HCT116 (cell line): ENCODE results near the gene KLHDC4. TPM values are rescaled to one million over a fixed set of nuclear protein-coding genes. Genes with fewer than 3 reads are reported as not detected.

ENCODE experiments used
- ATAC-seq: fragments of 200-7000 bp; cut with Tn5 transposase; 2 replicates; pipeline ENCODE4 v1.9.1; 2020; ENCODE audit warnings: mild to moderate bottlenecking, moderate library complexity
- BruUV-seq: library from RNA; stranded (reverse); fragments of 400-500 nt; replicated peaks from 2 replicates; lab custom pipeline; 2021; lab: Mats Ljungman, UMichigan
- CTCF ChIA-PET: fragments of 300-600 bp; sonication (Branson Sonifier 250); formaldehyde crosslinking; loops from one replicate; lab custom pipeline; 2021; ENCODE audit warnings: antibody characterized with exemption; lab: Charles Lee
- POLR2A ChIA-PET: fragments of 300-600, 350-600 bp; sonication (Branson Sonifier 250); formaldehyde crosslinking; loops from one replicate; lab custom pipeline; 2021; ENCODE audit warnings: antibody characterized with exemption; lab: Charles Lee
- RAD21 ChIA-PET, 2 experiments: fragments of 300-600 bp; sonication (Branson Sonifier 250); formaldehyde crosslinking; loops; one replicate each; lab custom pipeline; 2023; ENCODE audit warnings: low total read pairs in 2 of 2; ENCODE audit not compliant: uncharacterized antibody in 2 of 2, unreplicated experiment in 2 of 2, low non-redundant PET in 1 of 2; lab: Charles Lee
- DNase-seq: peaks from one replicate; pipeline ENCODE4 v3.0.0-alpha.2; 2010; ENCODE audit warnings: low read depth, low spot score
- H2AFZ ChIP-seq: fragments of 200-600 bp; shearing (Covaris generic), sonication (generic); 2 replicates; pipeline ENCODE4 v1.6.1; 2017; ENCODE audit warnings: low read depth, mixed run types, mixed read lengths, antibody characterized with exemption, low read length; ENCODE audit not compliant: poor library complexity, severe bottlenecking
- H3K27ac ChIP-seq: 2 replicates; pipeline ENCODE4 v1.5.1; 2012; ENCODE audit warnings: low read depth, low read length
- H3K27me3 ChIP-seq: fragments of 200-600 bp; sonication (generic); 2 replicates; pipeline ENCODE4 v1.6.1; 2016; ENCODE audit warnings: mixed run types, low read length, mixed read lengths; ENCODE audit not compliant: insufficient read depth
- H3K36me3 ChIP-seq, 2 experiments: fragments of 200-500 bp in 1 of 2; fragments of 200-600 bp in 1 of 2; sonication (Bioruptor generic) in 1 of 2; sonication (generic) in 1 of 2; 2 replicates each; pipeline versions ENCODE4 v1.5.1 to v1.6.1; 2014 to 2016; ENCODE audit warnings: low read length in 2 of 2, inconsistent platforms in 1 of 2, mixed read lengths in 1 of 2, mixed run types in 1 of 2; ENCODE audit not compliant: insufficient read depth in 2 of 2, control insufficient read depth in 1 of 2
- H3K4me1 ChIP-seq, 2 experiments: fragments of 200-600 bp in 1 of 2; sonication (generic) in 1 of 2; 2 replicates each; pipeline versions ENCODE4 v1.5.1 to v1.6.1; 2012 to 2017; ENCODE audit warnings: low read length in 2 of 2, inconsistent platforms in 1 of 2, mild to moderate bottlenecking in 1 of 2, mixed read lengths in 1 of 2, mixed run types in 1 of 2, moderate library complexity in 1 of 2; ENCODE audit not compliant: insufficient read depth in 2 of 2, control insufficient read depth in 1 of 2
- H3K4me2 ChIP-seq: fragments of 200-600 bp; sonication (generic); 2 replicates; pipeline ENCODE4 v1.6.1; 2017; ENCODE audit warnings: mixed run types, low read length, mixed read lengths
- H3K4me3 ChIP-seq, 2 experiments: fragments of 200-600 bp in 1 of 2; sonication (generic) in 1 of 2; replicated peaks in 1 of 2; 2 replicates each; pipeline ENCODE4 v1.5.1; 2011 to 2016; ENCODE audit warnings: low read length in 2 of 2, control low read depth in 1 of 2, low read depth in 1 of 2, mild to moderate bottlenecking in 1 of 2, mixed read lengths in 1 of 2, mixed run types in 1 of 2
- H3K79me2 ChIP-seq: fragments of 200-600 bp; sonication (generic); 2 replicates; pipeline ENCODE4 v1.6.1; 2017; ENCODE audit warnings: mild to moderate bottlenecking, mixed run types, low read length, moderate library complexity, mixed read lengths; ENCODE audit not compliant: insufficient read depth
- H3K9ac ChIP-seq: fragments of 200-600 bp; sonication (generic); 2 replicates; pipeline ENCODE4 v1.6.1; 2016; ENCODE audit warnings: low read length, mixed read lengths
- H3K9me2 ChIP-seq: fragments of 200-600 bp; sonication (generic), shearing (Covaris generic); 2 replicates; pipeline ENCODE4 v1.6.1; 2017; ENCODE audit warnings: mixed run types, mild to moderate bottlenecking, moderate library complexity; ENCODE audit not compliant: insufficient read depth
- H3K9me3 ChIP-seq, 2 experiments: fragments of 200-500 bp in 1 of 2; fragments of 200-600 bp in 1 of 2; sonication (Bioruptor generic) in 1 of 2; sonication (generic) in 1 of 2; 2 replicates each; pipeline ENCODE4 v1.6.1; 2014 to 2017; ENCODE audit warnings: low read length in 2 of 2, mixed read lengths in 2 of 2, inconsistent platforms in 1 of 2, low read depth in 1 of 2, mild to moderate bottlenecking in 1 of 2, mixed run types in 1 of 2, moderate library complexity in 1 of 2; ENCODE audit not compliant: control insufficient read depth in 1 of 2, insufficient read depth in 1 of 2
- H4K20me1 ChIP-seq: fragments of 200-600 bp; sonication (generic), shearing (Covaris generic); 2 replicates; pipeline ENCODE4 v1.6.1; 2017; ENCODE audit warnings: mixed run types, mild to moderate bottlenecking, moderate library complexity; ENCODE audit not compliant: insufficient read depth
- CEBPB ChIP-seq: IDR thresholded peaks from 2 replicates; pipeline ENCODE4 v1.6.1; 2012; ENCODE audit warnings: low read depth
- EZH2phosphoT487 ChIP-seq: fragments of 200-600 bp; IDR thresholded peaks from 2 replicates; pipeline ENCODE4 v1.6.1; 2018; ENCODE audit warnings: antibody characterized with exemption, borderline replicate concordance
- REST ChIP-seq: IDR thresholded peaks from 2 replicates; pipeline ENCODE4 v1.6.1; 2012; ENCODE audit warnings: low read depth
- TCF7L2 ChIP-seq: IDR thresholded peaks from 2 replicates; pipeline ENCODE4 v1.7.0; 2011; ENCODE audit warnings: borderline replicate concordance, inconsistent platforms; ENCODE audit not compliant: insufficient read depth, insufficient read length; ENCODE audit errors: extremely low read depth
- ZBTB33 ChIP-seq: IDR thresholded peaks from 2 replicates; pipeline ENCODE4 v1.6.1; 2011; ENCODE audit warnings: mild to moderate bottlenecking, low read length, moderate library complexity; ENCODE audit not compliant: insufficient replicate concordance; ENCODE audit errors: extremely low read depth
- intact Hi-C: fragments of 100-400 bp; cut with micrococcal nuclease; formaldehyde crosslinking; loops from 2 replicates; pipeline ENCODE4 v1.10.0; 2022
- total RNA-seq: library from RNA; stranded (reverse); gene quantifications from one replicate; pipeline ENCODE4 v1.2.1, GENCODE V29; 2021; ENCODE audit not compliant: unreplicated experiment

The KLHDC4 gene
- total RNA-seq, 1 experiment from 2014 or later: 107 TPM

GRCh38 chr16:87736008-87736382 lies 29.8 kb downstream of the KLHDC4 start:
- H4K20me1 ChIP-seq: peaks cover 4% of the 10 kb centered on the region; the same call in 1 of the 2 replicates
- no peak overlapping the region for H3K4me3 ChIP-seq
- H3K4me1 ChIP-seq: no peaks in the 10 kb centered on the region
- no peak overlapping the region for H2AFZ ChIP-seq
- ATAC-seq (no peak), DNase-seq (no peak)
- no peak overlapping the region for H3K4me2 ChIP-seq
- POLR2A ChIA-PET: no interaction called here
- H3K9ac ChIP-seq: no peak overlapping the region
- no peaks in the 10 kb centered on the region for H3K9me3 ChIP-seq
- H3K27me3 ChIP-seq: no peaks in the 10 kb centered on the region
- no TSS peak for BruUV-seq
- H3K9me2 ChIP-seq: no peaks in the 10 kb centered on the region
- intact Hi-C loops: no loop called here
- H3K36me3 ChIP-seq: peaks cover 20 to 26% of the 10 kb centered on the region in 2 experiments
- H3K79me2 ChIP-seq: peaks cover 75% of the 10 kb centered on the region
- CTCF ChIA-PET: interaction anchor here (0.6 kb wide), 1 partner anchor 34 kb away, joined by 3 read pairs; no protein-coding TSS in a partner anchor
- TF ChIP-seq ZBTB33 (no peak), EZH2phosphoT487 (no peak), CEBPB (no peak), REST (no peak), TCF7L2 (no peak)
- TF ChIP-seq, all 23 proteins: peak for 0
- RAD21 ChIA-PET: no interaction called here
- H3K27ac ChIP-seq: no peak overlapping the region
